ENCODE results near the gene NCLN.
"Not testable (repeated sequence)": the region's sequence is repeated elsewhere in the genome, so short reads cannot be mapped to it uniquely, and the experiment has no call there.

NCLN gene

DNA sequence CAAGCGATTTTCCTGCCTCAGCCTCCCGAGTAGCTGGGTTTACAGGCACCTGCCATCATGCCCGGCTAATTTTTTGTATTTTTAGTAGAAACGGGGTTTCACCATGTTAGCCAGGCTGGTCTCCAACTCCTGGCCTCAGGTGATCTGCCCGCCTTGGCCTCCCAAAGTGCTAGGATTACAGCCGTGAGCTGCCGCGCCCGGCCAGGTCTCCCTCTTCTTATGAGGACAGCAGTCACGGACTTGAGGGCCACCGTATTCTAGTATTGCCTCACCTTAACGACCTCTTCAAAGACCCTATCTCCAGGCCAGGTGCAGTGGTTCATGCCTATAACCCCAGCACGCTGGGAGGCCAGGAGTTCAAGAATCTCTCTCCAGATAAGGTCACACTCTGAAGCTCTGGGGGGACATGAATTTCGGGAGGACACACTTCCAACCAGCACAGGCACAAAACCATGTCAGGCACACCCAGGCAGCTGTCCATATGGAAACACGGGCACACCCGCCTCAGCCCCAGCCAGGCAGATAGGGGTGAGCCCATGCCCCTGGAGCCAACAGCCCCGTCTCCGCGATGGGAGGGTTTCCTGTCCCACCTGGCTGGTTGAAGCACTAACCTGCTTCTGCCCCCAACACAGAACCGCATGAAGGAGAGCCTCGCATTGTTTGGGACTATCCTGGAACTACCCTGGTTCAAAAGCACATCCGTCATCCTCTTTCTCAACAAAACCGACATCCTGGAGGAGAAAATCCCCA lies 28.5 kb upstream of the NCLN start:
- no peak for DNase-seq

DNA sequence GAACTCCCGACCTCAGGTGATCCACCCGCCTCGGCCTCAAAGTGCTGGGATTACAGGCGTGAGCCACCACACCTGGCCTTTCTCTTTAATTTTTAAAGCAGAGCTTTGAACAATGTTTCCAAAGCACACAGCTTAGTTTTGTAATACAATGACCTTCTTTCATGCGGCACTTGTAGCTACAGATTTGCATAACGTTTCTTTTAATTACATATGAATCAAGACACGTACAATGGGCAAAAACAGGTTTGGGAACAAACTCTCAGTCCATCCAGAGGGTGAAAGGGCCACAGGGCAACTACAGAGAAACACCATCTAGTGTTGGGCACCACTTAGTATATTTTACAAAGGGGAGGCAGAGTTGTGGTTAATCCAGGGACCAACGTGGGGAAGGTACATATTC lies 26.2 kb upstream of the NCLN start:
- DNase-seq, result no peak

DNA sequence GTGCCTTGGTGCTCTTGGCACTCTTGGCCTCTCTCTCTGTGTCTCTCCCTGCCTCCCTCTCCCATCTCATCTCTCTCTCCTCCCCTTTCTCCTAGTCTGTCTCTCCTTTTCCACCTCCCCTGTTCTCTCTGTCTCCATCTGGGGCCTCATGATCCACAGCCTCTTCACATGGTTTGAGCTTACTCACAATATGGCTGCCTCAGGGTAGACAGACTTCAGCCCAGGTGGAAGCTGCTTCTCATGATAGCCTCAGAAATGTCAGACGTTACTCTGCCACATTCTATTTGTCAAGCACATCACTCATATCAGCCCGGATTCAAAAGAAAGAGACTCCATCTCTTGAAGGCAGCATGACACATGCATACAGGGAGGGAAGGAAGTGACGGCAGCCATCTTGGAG lies 25.5 kb upstream of the NCLN start:
- no peak for DNase-seq

DNA sequence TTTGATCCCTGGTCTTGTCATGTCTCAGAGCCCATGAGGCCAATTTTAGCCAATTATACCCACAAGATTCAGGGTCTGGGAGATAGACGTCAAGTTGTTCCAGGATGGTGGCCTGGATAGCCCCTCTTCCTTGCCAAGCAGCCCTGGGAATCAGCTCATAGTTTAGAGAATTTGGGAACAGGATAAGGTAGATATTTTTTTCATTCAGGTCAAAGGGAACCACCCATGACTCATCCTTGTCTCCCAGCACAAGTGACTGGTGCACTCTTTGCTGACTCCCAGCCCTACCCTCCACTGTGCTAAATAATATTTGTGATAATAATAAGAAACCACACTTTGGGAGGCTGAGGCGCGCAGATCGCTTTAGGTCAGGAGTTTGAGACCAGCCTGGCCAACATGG lies 24.3 kb upstream of the NCLN start:
- no peak for DNase-seq

DNA sequence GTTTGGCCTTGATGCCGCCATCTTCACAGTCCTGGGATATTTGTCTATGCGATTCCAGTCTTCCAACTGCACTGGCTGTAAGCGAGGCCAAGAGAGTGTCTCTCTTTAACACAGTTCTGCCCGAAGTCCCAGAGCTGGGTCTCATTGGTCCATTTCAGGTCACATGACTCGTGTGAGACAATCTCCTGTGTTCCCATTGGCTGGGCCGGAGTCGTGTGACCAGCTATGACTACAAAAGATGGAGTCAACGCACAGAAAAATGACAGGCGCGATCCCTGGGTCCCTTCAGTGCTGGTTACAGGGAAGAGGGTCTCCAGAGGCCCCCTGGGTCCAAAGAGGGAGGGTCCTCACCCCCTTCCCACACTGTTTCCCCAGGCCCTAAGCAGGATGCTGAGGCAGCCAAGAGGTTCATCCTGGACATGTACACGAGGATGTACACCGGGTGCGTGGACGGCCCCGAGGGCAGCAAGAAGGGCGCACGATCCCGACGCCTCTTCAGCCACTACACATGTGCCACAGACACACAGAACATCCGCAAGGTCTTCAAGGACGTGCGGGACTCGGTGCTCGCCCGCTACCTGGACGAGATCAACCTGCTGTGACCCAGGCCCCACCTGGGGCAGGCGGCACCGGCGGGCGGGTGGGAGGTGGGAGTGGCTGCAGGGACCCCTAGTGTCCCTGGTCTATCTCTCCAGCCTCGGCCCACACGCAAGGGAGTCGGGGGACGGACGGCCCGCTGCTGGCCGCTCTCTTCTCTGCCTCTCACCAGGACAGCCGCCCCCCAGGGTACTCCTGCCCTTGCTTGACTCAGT lies 23.1 kb upstream of the NCLN start:
- DNase-seq, result peak; percentile 41

DNA sequence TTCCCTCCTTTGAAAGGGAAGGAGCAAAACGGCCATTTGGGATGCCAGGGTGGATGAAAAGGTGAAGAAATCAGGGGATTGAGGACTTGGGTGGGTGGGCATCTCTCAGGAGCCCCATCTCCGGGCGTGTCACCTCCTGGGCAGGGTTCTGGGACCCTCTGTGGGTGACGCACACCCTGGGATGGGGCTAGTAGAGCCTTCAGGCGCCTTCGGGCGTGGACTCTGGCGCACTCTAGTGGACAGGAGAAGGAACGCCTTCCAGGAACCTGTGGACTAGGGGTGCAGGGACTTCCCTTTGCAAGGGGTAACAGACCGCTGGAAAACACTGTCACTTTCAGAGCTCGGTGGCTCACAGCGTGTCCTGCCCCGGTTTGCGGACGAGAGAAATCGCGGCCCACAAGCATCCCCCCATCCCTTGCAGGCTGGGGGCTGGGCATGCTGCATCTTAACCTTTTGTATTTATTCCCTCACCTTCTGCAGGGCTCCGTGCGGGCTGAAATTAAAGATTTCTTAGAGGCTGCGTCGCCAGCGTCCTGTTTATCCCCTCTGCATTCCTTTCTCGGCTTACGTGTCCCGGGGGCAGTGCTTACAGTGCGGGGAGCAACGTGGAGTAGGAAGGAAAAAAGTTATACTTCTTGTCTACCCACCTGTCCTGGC lies 22.4 kb upstream of the NCLN start:
- DNase-seq, result peak; percentile 85

DNA sequence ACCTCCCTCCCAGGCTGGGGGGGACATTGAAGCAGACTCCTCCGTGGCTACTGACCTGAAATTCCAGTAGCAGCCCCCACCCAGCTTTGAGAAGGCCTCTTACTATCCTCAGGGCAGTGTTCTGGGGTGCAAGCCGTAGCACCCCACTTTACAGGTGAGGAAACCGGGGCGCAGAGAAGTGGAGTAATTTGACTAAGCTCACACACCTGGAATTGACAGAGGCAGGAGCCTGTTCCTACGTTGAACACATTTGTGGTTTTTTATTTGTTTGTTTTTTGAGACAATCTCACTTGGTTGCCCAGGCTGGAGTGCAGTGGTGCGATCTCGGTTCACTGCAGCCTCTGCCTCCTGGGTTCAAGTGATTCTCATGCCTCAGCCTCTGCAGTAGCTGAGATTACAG lies 21.8 kb upstream of the NCLN start:
- DNase-seq, result no peak

DNA sequence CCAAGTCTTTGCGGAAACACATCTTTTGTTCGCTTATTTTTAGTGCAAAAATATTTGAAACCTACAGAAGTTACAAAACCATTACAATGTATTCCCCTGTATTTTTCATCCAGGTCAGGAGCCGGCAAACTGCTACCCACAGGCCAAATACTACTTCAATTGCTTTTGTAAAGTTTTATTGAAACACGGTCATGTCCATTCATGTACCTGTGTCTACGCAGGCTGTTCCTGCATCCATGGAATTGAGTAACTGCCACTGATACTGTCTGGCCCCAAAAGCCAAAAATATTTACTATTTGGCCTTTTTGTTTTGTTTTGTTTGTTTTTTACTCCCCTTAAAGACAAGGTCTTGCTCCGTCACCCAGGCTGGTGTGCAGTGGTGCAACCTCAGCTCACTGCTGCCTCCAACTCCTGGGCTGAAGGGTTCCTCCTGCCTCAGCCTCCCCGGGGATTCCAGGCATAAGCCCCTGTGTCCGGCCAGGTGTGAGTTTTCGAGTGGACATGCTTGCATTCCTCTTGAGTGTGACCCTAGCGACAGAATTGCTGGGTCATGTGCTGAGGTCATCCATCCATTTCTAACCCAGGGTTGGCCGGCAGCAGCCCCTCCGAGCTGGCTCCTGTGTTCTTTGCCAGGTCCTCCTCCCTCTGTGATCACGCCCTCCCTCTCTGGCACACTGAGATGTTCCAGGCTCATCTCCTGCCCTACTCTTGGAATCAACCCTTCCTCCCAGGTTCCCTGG lies 18.0 kb upstream of the NCLN start:
- no peak for DNase-seq

DNA sequence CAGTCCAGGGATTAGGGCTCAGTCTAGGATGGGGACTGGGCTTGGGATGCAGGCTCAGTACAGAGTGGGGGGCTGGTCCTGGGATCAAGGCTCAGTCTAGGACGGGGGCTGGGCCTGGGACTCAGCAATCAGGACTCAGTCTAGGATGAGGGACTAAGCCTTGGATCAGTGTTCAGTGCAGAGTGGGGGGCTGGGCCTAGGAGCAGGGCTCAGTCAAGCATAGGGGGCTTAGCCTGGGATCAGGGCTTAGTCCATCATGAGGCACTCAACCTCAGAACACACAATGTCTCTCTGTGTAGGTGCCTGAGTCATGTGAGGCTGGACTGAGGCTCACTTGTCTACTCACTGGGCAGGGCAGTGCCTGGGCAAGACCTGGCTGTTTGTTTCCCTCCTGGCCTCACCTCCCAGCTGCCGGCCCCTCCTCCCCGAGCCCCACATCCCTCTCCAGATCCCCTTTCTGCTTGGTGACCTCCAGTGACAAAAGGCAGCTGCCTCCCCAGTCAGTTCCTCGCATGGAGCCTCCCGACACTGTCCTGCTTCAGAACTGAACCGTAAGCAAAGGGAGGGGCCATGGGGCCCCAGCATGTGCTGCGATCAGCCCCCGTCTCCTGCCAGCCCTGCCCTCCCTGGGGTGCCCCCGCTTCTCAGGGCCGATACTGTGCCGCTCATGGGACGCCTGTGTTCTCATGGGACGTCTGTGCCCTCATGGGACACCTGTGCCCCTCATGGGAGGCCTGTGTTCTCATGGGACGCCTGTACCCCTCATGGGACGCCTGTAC lies 13.6 kb upstream of the NCLN start:
- DNase-seq, result no peak

DNA sequence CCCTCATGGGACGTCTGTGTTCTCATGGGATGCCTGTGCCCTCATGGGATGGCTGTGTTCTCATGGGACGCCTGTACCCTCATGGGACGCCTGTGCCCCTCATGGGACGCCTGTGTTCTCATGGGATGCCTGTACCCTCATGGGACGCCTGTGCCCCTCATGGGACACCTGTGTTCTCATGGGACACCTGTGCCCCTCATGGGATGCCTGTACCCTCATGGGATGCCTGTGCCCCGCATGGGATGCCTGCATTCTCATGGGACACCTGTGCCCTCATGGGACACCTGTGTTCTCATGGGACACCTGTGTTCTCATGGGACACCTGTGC lies 13.1 kb upstream of the NCLN start:
- not testable (repeated sequence) for DNase-seq

DNA sequence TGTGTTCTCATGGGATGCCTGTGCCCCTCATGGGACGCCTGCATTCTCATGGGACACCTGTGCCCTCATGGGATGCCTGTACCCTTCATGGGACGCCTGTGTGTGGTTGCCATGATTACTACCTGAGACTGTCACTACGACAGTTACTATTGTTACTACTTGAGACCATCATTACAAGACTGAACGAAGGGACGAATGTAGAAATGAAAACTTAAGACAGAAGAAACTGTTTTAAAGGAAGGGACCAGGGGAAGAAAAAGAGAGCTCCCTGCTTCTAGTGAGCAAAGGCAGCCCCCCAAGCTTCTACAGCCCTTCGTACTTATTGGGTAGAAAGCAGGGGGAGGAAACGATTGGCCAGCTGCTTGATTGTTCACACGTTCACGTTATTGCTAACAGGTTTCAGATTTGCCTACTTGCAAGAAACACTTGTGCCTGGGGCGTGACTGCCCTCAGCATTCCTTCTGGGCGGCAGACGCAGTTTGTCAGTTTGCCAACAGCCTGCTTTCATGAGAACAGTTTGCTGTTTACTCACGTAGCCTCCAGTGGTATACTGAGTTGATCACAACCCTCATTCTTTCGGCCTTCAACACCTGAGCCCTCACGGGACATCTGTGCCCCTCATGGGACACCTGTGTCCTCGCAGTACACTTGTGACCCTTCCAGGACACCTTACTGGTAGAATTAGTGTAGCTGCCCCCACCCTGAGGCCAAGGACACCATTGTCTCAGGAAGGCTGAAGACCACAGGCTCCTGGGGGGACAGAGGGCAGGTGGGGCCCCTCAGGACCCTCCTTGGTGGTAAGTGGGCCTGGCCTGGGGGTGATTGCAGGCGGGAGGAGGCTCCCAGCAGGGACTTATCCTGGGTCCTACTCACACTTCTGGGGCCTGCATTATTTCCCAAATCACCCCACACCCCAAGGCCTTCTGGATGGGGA lies 9.7 kb upstream of the NCLN start:
- peak; percentile 48 for DNase-seq

DNA sequence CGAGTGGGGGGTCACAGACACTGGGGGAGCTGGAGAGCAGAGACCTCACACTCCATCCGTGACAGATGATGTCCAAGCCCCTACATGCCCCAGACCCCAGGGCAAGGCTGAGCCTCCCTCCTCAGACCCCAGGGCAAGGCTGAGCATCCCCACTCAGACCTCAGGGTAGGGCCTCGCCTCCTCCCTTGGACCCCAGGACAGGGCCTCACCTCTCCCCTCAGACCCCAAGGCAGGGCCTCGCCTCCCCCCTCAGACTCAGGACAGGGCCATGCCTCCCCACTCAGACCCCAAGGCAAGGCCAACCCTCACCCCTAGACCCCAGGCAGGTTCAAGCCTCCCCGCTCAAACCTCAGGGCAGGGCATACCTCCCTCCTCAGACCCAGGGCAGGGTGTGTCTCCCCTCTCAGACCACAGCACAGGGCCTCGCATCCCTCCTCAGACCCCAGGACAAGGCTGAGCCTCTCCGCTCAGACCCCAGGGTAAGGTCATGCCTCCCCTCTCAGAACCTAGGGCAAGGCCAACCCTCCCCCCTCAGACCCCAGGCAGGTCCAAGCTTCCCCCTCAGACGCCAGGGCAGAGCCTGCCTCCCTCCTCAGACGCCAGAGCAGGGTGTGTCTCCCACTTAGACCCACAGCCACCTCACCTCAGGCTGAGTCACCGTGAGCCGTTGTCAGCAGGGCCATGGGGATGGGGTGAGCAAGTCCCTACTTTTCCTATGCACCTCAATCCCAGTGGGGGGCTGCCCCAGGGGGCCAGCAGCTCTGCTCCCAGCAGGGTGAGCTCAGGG lies 8.8 kb upstream of the NCLN start:
- DNase-seq, result peak; percentile 74

DNA sequence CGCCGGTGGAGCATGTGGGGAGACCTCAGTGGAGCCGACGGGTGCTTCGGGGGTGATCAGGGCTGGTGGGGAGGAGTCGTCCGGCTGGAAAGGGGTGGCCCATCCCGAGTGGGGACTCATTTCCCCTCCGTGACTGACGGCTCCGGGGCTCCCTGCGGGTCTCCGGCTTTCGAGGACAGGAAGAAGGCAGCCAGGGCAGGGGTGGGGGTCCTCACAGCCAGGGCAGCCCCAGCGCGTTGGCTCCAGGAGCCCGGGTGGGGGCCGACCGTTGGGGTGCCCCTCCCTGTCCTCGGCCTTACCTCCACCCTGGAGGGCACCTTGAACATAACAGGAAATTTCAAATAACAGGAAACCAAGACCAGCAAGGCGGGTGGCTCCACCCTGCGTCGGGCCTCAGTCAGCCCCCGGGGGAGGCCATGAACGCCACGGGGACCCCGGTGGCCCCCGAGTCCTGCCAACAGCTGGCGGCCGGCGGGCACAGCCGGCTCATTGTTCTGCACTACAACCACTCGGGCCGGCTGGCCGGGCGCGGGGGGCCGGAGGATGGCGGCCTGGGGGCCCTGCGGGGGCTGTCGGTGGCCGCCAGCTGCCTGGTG lies 7.3 kb upstream of the NCLN start, which contains the start of gene S1PR4:
TSS of gene S1PR4 (plus strand) at position 393 of the 596 bp plus-strand sequence. CDS start at position 417, 24 bp downstream.
- DNase-seq, result peak; percentile 81

DNA sequence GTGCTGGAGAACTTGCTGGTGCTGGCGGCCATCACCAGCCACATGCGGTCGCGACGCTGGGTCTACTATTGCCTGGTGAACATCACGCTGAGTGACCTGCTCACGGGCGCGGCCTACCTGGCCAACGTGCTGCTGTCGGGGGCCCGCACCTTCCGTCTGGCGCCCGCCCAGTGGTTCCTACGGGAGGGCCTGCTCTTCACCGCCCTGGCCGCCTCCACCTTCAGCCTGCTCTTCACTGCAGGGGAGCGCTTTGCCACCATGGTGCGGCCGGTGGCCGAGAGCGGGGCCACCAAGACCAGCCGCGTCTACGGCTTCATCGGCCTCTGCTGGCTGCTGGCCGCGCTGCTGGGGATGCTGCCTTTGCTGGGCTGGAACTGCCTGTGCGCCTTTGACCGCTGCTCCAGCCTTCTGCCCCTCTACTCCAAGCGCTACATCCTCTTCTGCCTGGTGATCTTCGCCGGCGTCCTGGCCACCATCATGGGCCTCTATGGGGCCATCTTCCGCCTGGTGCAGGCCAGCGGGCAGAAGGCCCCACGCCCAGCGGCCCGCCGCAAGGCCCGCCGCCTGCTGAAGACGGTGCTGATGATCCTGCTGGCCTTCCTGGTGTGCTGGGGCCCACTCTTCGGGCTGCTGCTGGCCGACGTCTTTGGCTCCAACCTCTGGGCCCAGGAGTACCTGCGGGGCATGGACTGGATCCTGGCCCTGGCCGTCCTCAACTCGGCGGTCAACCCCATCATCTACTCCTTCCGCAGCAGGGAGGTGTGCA lies 6.6 kb upstream of the NCLN start:
- DNase-seq, result no peak

DNA sequence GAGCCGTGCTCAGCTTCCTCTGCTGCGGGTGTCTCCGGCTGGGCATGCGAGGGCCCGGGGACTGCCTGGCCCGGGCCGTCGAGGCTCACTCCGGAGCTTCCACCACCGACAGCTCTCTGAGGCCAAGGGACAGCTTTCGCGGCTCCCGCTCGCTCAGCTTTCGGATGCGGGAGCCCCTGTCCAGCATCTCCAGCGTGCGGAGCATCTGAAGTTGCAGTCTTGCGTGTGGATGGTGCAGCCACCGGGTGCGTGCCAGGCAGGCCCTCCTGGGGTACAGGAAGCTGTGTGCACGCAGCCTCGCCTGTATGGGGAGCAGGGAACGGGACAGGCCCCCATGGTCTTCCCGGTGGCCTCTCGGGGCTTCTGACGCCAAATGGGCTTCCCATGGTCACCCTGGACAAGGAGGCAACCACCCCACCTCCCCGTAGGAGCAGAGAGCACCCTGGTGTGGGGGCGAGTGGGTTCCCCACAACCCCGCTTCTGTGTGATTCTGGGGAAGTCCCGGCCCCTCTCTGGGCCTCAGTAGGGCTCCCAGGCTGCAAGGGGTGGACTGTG lies 5.9 kb upstream of the NCLN start:
- peak; percentile 32 for DNase-seq

DNA sequence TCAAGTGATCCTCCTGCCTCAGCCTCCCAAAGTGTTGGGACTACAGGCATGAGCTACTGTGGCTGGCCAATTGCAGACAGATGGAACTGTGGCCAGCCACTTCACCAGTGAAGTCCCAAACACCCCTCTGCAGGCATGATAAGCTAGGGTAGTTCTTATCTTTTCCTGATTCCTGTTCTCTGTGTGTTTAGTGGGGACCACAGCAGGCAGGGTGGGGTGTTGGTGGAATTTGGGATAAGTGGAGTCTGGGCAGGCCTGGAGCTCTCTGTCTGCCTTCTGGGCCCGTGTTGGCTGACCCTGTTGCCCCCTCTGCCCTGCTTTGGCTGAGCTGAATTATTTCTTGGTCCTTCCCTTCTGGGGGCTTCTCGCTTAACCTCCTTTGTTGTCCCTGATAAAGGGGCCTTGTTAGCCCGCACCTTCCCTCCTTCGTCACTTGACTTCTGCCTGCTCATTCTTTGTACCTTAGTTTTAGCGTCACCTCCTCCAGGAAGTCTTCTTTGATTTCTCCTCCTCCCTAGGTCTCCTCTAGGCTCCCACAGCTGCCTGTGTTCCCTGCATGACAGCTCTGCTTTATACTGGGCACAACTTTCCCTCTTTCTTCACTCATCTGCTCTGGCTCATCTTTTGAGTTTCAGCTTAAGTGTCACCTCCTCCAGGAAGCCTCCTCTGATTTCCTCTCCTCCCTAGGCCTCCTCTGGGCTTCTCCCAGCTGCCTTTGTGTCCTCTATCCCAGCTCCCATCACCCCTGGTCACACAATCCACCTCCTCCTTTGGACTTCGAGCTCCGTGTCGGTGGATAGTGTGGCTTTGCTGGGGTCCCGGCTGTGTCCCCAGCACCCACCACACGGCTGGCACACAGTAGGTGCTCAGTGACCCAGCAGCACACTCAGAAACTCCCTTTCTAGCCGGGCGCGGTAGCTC lies 1.7 kb upstream of the NCLN start:
- DNase-seq, result no peak

DNA sequence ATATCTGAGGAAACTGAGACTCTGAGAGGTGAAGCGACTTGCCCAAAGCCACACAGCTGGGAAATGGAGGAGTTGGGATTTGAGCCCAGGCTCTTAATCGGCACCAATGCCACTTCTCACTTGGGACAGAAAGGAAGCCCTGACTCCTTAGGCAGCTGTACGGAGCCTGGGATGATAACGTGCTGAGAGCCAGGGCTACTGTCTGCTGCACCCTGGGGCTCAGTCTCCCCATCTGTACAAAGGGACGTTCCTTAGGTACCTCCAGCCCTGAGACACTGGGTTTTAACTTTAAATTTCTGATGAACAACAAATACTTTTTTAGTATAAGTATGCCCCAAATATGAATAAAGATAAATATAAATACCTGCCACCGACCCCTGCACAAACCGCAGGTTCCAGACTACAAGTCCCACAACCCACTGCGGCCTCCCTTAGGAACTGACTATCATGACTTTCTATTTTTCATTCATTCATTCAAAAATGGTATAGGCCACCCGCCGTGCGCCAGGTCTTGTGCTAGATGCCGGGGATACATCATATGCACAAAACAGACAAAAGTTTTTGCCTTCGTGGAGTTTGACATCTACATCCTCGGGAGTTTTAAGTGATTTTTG lies 776 bp upstream of the NCLN start:
- DNase-seq, result no peak
